BJ (cell line): ENCODE results near the gene SRSF1. TPM values are rescaled to one million over a fixed set of nuclear protein-coding genes. Genes with fewer than 3 reads are reported as not detected.

Experiments used
- CTCF ChIA-PET: fragments of 350-600 bp; formaldehyde crosslinking; extraction: SDS; loops from one replicate; lab custom pipeline; 2021; ENCODE audit warnings: antibody characterized with exemption, inconsistent platforms; lab: Yijun Ruan, JAX
- POLR2A ChIA-PET: fragments of 300-600 bp; sonication (Branson Sonifier 250); formaldehyde crosslinking; extraction: SDS; loops from one replicate; lab custom pipeline; 2021; ENCODE audit warnings: antibody characterized with exemption; lab: Charles Lee
- DNase-seq: peaks from one replicate; pipeline ENCODE4 v3.0.0-alpha.2; 2011; ENCODE audit warnings: low read depth
- H3K27me3 ChIP-seq: 2 replicates; pipeline ENCODE4 v1.6.0; 2011; ENCODE audit warnings: low read length; ENCODE audit not compliant: control insufficient read depth, insufficient read depth
- H3K36me3 ChIP-seq: 2 replicates; pipeline ENCODE4 v1.5.1; 2011; ENCODE audit warnings: low read length; ENCODE audit not compliant: control insufficient read depth, insufficient read depth
- H3K4me3 ChIP-seq: 2 replicates; pipeline ENCODE4 v1.5.1; 2011; ENCODE audit warnings: low read depth, mild to moderate bottlenecking, control low read depth, low read length
- CTCF ChIP-seq: IDR thresholded peaks from 2 replicates; pipeline ENCODE4 v1.5.1; 2011; ENCODE audit warnings: low read depth, mild to moderate bottlenecking, control low read depth, inconsistent platforms, low read length, moderate library complexity; ENCODE audit not compliant: insufficient read depth
- polyA plus RNA-seq: library from polyadenylated mRNA; depleted of rRNA; stranded (reverse); fragments of >200 nt; gene quantifications from 2 replicates; pipeline ENCODE4 v1.2.3, GENCODE V29; 2011

The SRSF1 gene
- polyA plus RNA-seq, 1 experiment: 236 TPM

- Histone ChIP-seq H3K27me3 (no peaks in the 10 kb centered on the region), H3K36me3 (peaks cover 2% of the 10 kb centered on the region), H3K4me3 (no peak overlapping the region)
- ChIA-PET CTCF (interaction anchor here (0.9 kb wide), 1 partner anchor 14 kb away, joined by 3 read pairs; the partner anchor contains the start of gene CUEDC1), POLR2A (no interaction called here)
- no peak for TF ChIP-seq CTCF
- DNase-seq: no peak
These were observed 38.6 kb downstream of the SRSF1 start for GRCh38 chr17:57968456-57968855.

GRCh38 chr17:57966875-57967274 is 40.2 kb downstream of the SRSF1 start:
- CTCF ChIA-PET: no interaction called here
- POLR2A ChIA-PET: interaction anchor here (0.6 kb wide), 1 partner anchor 21 kb away, joined by 3 read pairs; the partner anchor contains the start of gene VEZF1
- H3K36me3 ChIP-seq: no peaks in the 10 kb centered on the region
- no peak for DNase-seq
- no peak overlapping the region for H3K4me3 ChIP-seq
- no peak for TF ChIP-seq CTCF
- H3K27me3 ChIP-seq: no peaks in the 10 kb centered on the region

GRCh38 chr17:57966246-57966645 is 40.8 kb downstream of the SRSF1 start:
- CTCF ChIA-PET: interaction anchor here (3.0 kb wide), 1 partner anchor 11 kb away, joined by 19 read pairs; the partner anchor contains the start of gene CUEDC1
- DNase-seq: no peak
- no peaks in the 10 kb centered on the region for H3K36me3 ChIP-seq
- H3K4me3 ChIP-seq: no peak overlapping the region
- POLR2A ChIA-PET: interaction anchor here (0.6 kb wide), 1 partner anchor 22 kb away, joined by 3 read pairs; the partner anchor contains the start of gene VEZF1
- H3K27me3 ChIP-seq: no peaks in the 10 kb centered on the region
- TF ChIP-seq CTCF: no peak

GRCh38 chr17:57965521-57966160 is 41.4 kb downstream of the SRSF1 start:
- no peaks in the 10 kb centered on the region for H3K36me3 ChIP-seq
- H3K27me3 ChIP-seq: no peaks in the 10 kb centered on the region
- DNase-seq: no peak
- CTCF ChIA-PET: interaction anchor here (3.0 kb wide), 1 partner anchor 10 kb away, joined by 19 read pairs; the partner anchor contains the start of gene CUEDC1
- TF ChIP-seq CTCF: no peak
- H3K4me3 ChIP-seq: no peak overlapping the region
- POLR2A ChIA-PET: no interaction called here

GRCh38 chr17:57963149-57963511 is 43.9 kb downstream of the SRSF1 start:
- no peak overlapping the region for H3K4me3 ChIP-seq
- ChIA-PET CTCF (no interaction called here), POLR2A (no interaction called here)
- DNase-seq: no peak
- TF ChIP-seq CTCF: no peak
- H3K27me3 ChIP-seq: no peaks in the 10 kb centered on the region
- H3K36me3 ChIP-seq: no peaks in the 10 kb centered on the region
